Activated naive CD8-positive, alpha-beta T cell treated with anti-CD3 and anti-CD28 coated beads, Interleukin-2, amount 50 U/mL, for 16 hours (primary cell): Measurements from ENCODE around the gene MBP.

Source experiments
- DNase-seq: peaks from one replicate; pipeline ENCODE4 v3.0.0-alpha.2; 2020; ENCODE audit warnings: low read depth, low spot score

MBP gene

DNA sequence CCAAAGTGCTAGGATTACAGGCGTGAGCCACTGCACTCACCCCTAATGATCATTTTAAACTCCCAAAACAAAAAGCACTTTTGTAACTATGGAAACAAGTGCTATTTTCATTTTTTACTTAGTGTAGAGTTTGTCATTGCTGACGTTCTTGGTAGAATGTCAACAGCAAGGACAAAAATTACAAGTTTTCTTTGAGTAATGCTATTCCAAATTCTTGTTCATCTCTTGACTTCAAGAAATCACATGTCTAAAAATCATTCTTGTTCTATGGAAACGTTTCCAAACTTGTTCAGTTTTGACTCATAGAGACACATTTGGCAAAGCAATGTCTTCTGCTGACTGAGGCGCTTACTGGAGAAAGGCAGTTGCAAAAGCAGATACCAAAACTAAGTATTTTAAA lies 82.6 kb downstream of the MBP start:
- no peak for DNase-seq

DNA sequence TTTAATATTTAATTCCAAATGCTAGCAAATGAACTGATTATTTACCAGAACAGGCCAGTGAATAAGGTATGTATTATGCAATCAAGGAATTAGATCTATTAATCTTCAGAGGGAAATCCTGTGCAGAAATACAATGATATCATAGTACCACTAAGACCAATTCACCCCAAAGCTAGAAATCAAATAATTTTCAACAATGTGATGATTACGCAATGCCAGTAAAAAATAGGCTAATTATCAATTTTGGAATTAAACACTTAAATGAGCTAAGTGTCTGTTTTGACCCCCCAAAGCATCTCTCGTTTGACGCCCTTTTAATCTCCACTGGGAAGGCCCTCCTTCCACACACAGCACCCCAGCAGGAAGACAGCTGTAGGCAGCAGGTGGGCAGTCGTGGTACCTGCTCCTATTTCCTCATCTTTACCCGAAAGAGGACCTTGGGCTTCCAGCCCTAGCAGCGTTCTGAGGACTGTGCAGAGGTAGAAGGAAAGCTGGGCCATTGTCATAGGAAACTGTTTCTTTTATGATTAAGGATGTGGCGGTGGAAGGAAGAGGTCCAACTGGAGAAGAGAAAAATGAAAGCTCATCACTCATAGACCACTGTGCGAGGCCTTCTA lies 84.7 kb downstream of the MBP start:
- no peak for DNase-seq

DNA sequence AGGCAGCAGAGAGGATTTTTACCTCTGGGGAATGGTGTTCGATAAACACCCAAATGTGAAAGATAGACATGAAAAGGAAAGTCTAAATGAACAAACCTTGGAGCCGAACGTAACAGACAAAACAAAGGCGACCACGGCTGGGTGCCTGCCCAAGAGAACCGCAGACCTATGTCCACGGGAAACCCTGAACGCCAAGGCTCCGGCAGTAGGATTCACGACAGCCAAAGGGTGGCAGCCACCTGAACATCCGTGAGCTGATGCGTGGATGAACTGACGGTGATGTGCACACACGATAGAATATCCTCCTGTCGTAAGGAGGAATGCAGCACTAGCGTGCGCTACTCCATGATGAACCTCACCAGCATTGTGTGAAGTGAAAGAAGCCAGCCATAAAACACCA lies 85.6 kb downstream of the MBP start:
- DNase-seq, result no peak

DNA sequence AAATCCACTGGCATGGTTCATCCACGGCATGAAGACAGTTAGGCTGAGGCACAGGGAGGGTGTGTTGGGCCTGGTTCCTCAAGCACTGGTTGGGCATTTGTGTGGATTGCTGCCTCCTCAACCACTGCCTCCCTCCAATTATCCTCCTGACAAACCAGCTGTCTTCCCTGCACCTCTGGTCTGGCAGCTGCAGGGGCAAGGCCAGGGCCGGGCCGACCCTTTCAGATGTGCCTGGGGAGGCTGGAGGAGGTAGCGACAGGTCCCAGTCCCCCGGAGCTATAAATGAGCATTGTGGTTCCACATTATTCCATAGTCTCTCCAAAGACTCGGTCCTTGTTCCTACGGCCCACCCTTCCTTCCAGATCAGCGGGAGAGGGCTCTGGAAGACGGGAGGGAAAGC lies 86.2 kb downstream of the MBP start:
- DNase-seq, result no peak

DNA sequence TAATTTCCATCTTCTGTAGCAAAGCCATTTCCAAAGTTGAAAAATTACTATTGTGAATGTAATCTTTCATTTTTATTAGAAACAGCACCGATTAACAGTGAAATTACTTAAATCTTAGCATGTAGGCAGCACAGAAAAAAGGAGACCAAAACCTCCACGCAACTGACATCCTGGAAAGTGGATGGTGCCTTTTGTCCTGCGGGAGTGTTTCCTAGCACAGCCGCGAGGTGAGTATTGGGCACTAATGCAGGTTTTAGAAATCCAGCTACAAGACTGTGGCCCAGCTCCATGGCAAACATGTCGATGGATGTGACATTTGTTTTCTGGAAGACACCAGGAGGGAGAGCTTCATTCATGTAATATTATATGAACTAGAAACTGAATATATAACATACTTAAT lies 86.9 kb downstream of the MBP start:
- no peak for DNase-seq

DNA sequence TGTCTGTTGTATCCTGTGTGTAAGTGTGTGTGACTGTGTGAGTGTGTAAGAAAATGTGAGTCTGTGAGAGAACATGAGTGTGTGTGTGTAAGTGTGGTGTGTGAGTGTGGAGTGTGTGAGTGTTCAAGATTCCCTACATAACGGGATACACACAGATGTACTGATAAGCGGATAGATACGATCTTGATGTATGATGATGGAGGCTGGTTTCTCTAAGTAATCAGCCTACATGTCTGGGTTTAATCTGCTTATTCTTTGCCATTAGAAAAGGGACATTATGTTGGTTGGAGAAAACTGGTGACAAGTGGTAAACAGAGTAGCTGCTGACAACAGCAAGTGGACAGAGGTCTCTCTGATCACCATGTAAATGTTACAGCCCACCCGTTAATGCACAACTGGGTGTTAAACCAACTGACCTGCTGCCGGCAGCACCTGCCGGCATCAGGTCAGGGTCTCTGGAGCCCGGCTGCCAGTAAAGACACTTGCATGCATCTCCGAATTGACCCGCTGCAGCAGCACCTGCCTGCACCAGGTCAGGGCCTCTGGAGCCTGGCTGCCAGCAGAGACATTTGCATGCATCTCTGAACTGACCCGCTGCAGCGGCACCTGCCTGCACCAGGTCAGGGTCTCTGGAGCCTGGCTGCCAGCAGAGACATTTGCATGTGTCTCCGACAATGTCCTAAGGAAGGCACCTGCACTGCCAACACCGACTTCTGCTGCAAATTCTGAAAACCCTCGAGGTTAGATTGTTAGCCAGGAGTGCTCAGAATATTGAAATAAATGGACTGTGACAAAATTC lies 87.5 kb downstream of the MBP start:
- DNase-seq, result no peak

DNA sequence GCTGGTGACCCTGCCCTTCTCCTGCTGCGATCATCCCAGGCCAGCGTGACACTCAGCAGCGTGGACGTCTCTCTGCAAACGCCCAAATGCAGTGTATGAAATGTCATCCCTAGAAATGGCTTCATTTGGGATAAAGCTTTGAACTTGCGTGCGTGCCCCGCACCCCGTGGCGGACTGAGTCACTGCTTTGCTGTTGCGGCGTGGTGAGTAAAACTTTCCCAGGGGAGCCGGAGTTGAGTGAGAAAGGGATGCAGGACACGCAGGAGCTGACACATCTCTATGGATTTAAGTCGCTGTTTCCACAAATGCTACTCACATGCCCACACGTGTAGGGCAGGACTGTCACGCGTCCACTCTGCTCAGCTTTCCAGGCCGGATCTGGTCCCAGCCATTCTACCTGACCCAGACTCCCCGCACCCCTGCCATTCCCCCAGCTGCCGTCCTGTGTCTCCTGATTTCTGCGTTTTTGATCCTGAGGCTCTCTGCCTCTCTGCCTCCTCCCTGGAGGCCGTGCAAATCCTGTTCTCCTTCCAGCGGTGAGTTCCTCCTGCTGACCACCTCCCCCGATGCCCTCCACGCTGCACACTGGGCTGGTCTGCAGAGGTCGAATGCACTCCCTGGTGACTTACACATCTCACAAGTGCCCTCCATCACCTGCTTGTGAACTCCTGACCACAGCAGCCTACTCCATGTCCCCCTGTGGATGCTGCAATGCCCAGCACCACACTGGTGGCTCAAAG lies 88.9 kb downstream of the MBP start:
- DNase-seq, result no peak

DNA sequence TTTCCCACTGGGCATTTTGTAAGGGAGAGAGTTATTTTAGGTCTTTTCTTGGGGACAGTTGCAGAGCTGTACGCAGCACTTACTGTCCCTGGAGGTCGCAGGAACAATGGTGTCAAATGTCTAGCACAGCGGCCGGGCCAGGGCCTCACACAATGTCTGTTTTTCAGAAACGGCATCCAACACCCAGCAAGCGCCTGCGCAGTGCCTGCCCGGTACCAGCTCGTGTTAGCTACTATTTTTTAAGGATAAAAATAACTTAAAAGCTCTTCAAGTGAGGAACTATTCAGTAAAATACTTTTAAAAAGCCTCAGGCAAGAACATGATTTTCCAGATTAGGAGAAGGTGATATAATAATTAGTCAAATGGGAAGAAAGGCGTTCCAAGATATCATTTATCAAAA lies 90.0 kb downstream of the MBP start:
- DNase-seq, result no peak

DNA sequence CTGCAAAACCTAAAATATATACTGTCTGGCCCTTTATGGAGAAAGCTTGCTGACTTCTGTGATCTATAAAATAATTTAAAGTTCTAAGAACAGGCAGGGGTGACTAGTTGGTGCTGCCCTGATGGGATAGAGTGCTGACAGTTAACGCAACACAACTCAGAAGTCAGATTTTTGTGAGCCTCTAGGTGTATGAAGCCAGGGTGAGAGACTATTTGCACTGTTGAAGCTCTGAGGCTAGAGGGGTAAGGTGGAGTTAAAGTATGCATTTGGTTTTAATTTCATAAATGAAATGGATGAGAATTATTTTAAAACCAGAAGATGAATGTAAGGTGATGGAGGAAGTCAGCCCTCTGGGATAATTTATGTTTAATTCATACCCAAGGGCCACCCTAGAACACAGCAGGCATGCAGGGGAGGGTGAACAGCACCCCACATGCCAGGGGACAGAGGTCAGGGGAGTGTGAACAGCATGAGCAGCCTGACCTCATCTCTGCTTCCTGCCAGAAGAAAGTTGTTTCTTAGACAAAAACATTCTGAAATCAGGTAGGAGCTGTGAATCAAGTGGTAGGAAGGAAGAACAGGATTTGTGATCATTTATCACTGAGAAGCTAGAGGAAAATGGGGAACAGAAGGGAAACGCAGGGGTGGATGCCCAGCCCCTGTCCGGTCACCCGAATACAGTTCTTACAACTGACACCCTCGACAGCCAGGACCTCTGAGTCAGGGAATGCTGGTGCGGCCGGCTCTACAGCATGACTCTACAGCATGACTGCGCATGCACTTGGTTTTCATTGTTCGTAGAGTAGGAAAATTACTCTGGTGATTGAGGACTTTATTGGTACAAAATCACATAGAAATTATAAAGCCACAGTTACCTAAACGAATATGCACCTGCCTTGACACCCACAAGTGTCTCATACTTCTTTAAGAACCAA lies 93.1 kb downstream of the MBP start:
- DNase-seq, result no peak

DNA sequence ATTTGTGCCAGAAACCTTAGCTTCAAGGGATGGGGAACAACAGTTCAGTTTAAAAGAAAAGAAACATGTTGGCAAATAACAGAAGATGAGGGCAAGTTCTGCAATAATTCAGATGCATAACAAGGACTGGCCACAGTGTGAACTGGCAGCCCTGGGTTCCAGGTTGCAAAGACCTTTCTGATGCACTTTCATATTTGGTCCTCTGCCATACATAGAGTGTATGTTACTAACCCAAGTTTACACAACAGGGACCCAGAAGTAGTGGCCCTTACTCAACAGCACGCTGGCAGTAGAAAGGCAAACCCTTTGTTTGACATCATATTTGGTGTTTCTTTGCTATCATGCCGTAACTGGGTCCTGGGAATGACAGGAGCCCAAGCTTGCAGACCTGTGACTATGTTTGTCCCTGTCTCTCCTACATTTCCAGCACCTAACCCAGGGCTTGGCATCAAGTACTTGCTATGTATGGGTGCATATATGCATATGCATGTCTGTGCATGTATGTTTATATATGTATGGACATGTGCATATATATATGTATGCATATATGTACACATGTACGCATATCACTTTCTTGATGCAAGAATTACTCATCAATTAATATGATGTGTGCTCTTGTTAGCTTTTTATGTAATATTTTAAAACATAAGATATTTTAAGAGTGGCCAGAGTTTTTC lies 94.3 kb downstream of the MBP start:
- DNase-seq, result no peak

DNA sequence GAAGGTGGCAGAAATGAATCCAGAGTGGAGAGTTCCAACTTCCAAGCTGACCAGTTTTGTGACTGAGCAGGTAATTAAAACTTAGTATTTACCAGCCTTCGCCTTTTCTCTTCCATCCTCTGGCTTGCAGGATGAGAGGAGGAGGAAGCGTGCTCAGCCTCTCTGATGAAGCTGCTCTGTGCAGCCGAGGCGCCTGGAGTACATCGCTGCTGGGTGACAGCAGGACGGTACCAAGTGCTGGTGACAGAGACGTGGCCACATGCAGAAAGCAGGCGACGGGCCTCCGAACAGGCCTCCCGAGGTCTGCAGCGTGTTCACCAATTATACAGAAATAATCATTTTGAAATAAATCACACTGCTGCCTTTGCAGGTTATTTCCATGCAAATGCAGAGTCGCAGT lies 95.0 kb downstream of the MBP start:
- no peak for DNase-seq

DNA sequence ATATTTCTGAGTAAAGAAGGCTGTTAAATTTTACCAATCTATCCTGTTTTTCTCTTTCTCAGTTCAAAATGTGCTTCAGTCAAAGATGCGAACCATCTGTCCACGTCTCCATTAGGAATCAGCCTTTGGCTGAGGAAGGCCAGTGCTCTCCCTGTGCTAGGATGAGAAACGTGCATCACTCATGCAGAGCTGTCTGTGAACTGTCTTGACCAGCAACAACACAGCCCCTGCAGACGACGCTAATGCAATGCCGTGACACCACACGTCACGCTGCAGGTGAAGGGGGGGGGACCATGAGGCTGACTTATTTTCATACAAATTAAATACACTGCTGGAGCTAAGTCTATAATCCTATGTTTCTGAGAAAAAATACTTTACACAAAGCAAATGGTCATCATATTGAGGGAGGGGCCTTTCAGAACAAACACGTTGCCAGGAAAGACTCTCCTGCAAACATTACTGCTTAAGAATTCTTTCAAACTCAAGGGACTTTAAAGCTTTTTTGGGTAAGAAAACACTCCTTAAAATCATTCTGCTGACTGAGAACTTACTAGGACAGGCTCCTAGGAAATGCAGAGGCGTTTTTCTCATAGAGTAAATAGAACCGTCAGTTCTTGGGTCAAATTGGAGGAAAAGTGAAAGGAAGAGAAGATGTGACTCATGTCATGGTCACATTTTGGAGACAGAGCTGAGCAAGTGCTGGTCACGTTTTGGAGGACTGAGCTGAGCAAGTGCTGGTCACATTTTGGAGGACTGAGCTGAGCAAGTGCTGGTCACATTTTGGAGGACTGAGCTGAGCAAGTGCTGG lies 97.0 kb downstream of the MBP start:
- no peak for DNase-seq

DNA sequence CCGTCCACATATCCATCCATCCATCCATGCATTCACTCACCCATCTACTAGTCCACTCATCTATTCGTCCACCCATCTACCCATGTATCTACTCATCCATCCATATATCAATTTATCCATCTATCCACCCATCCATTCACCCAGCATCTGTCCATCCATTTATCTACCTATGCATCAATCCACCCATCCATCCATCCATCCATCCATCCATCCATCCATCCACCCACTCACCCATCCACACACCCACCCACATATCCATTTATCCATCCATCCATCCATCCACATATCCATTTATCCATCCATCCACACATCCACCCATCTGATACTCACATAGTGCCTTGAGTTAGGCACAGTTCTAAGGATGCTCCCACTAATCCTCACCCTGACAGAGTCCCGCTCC lies 99.0 kb downstream of the MBP start:
- no peak for DNase-seq

DNA sequence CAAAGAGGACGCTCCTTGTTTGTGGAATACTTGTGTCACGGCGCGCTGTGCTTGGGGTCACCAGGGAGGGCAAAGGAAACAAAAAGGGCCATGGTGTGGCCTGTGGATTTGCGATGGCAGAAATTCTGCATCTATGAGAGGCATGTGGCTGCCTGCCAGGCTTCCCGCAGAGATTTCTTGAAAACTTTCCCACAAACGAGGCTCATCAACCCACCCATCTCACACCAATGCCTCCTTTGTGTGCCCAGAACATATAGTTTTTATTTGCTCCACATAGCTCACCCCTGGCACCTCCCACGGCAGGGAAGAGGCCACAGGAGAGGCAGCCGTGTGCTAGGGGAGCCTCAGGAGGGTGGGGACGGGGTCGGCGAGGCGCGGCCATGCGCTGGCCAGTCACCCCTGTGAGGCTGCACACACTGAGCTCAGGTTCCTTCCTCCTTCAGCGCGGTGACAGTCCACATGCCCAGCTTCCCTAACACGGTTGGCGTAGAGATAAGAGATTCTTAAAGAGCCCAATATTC lies 100.3 kb downstream of the MBP start:
- no peak for DNase-seq

DNA sequence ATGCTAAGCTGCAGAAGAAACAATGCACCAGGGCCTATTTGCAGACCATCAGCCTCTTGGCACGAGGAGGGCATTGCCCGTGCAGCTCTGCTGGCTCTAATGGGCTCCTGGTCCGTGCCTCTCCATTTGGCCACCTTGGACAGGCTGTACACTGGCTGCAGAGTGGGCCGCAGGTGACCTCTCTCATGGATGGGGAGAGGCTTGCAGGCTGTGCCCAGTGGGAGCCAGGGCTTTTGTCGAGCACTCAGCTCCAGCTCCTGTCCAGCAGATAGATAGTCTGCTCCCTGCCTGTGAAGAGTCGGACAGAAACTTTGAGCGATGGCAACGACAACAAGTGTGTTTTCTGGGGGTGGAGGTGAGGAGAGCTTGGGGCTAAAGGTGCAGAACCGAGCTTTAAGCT lies 100.9 kb downstream of the MBP start:
- DNase-seq, result no peak

DNA sequence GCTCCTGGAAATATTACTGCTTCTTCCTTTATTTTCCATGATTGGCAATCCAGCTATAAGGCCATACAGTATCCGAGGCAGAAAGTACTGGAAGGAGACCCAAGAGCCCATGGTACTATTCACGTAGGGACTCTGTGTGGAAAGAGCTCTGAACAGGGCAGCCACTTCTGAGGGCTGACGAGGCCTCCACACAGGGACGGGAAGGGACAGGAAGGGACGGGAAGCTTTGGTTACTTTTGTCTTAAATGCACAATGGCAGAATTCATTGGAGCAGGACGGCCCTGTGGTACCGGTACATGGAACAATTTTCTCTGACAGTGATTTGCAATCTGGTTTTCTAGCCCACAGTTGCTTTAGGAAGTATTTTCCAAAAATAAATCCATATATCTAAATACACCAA lies 102.4 kb downstream of the MBP start:
- DNase-seq, result no peak

DNA sequence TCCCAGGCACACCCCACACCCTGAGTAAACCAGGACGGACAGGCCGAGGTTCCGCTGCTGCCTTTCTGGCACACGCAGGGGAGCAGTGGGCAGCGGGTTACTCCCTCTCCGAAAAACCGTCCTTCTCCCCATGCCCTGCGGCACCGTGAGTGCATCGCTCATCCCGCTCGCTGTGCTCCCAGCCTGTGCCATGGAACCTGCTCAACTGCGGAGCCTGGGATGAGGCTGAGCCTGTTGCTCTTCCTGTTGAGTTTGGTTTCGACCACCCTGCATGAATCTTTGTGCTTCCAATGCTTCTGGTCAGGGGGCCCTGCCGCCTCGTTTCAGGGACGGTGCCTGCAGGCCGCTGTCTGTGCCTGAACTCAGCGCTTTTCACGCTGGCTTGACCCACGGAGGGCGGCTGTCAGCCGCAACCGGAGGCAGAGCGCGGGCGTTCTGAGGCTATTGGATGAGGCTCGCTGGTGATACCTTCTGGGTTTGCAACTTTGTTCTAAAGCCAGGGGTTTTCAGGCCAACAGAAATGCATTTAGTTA lies 106.7 kb downstream of the MBP start:
- no peak for DNase-seq

DNA sequence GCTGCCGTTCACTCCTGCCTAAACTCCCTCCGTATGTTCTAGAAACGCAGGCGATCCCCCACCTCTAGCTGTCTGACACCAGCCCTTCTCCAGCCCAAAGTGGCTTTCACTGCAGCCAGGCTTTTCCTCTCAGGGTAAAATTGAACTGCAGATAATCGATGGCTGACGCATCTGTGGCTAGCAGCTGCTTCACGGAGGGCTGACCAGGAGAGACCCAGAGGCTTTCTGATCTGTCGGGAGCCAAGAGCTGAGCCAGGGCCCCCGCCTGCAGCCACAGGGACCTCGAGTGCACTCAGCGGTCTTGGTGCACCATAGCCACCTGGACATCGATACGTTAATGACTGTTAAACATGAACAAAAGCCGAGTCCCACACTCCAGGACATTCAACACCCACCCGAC lies 107.5 kb downstream of the MBP start:
- DNase-seq, result no peak

DNA sequence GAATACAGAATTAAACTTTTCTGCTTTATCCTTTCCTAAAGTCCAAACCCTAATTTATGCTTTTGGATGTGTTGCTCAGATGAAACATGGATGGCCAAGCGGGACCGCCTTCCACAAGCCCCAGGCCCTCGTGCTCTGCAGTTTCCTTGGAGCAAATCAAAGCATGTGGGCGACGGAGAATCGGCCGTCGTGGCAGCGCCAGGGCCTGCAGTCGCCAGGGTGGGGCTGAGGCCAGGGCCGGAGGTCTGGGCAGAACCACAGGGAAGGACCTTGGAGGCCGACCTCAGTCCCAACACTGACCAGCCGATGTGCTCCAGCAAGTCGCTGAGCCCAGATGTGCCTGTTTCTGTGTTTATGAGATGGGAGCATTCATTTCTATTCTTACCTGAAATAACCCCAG lies 108.1 kb downstream of the MBP start:
- no peak for DNase-seq
